Activated CD4-positive, alpha-beta memory T cell treated with anti-CD3 and anti-CD28 coated beads, Interleukin-2, amount 10 ng/mL, durations not matched to agents 7 days and 5 days (primary cell): ENCODE measurements around the gene RUBCN. TPM values are rescaled to one million over a fixed set of nuclear protein-coding genes. Genes with fewer than 3 reads are reported as not detected.
"Not testable (repeated sequence)": the region's sequence is repeated elsewhere in the genome, so short reads cannot be mapped to it uniquely, and the experiment has no call there.

ENCODE experiments used
- CTCF ChIA-PET: fragments of 350-600 bp; sonication (Branson Sonifier 250); formaldehyde crosslinking; loops from one replicate; lab custom pipeline; 2021; ENCODE audit warnings: antibody characterized with exemption, inconsistent platforms; lab: Charles Lee
- POLR2A ChIA-PET: fragments of 350-600 bp; sonication (Branson Sonifier 250); formaldehyde crosslinking; loops from one replicate; lab custom pipeline; 2021; ENCODE audit warnings: antibody characterized with exemption; lab: Charles Lee
- DNase-seq: peaks from one replicate; pipeline ENCODE4 v3.0.0-alpha.2; 2020
- H3K27ac Mint-ChIP-seq: one replicate; pipeline ENCODE4 v1.8.0; 2021; ENCODE audit warnings: mild to moderate bottlenecking, mixed read lengths
- H3K27me3 Mint-ChIP-seq: one replicate; pipeline ENCODE4 v1.8.0; 2021; ENCODE audit warnings: mixed read lengths
- H3K36me3 Mint-ChIP-seq: one replicate; pipeline ENCODE4 v1.8.0; 2021; ENCODE audit warnings: low read depth, mixed read lengths
- H3K4me1 Mint-ChIP-seq: one replicate; pipeline ENCODE4 v1.8.0; 2021; ENCODE audit warnings: mixed read lengths
- H3K4me3 Mint-ChIP-seq: one replicate; pipeline ENCODE4 v1.8.0; 2021; ENCODE audit warnings: mild to moderate bottlenecking, mixed read lengths
- H3K9me3 Mint-ChIP-seq: one replicate; pipeline ENCODE4 v1.8.0; 2021; ENCODE audit warnings: mixed read lengths
- total RNA-seq, 2 experiments: library from RNA; stranded (reverse); gene quantifications; one replicate each; pipeline ENCODE4 v1.2.3, GENCODE V29; 2021

RUBCN gene
- total RNA-seq, 2 experiments from 2014 or later: 46.8 to 47.4 TPM

GRCh38 chr3:197662352-197662751, 74.4 kb downstream of the RUBCN start:
- H3K27me3 Mint-ChIP-seq, H3K4me1 Mint-ChIP-seq, CTCF ChIA-PET, POLR2A ChIA-PET, H3K9me3 Mint-ChIP-seq, H3K27ac Mint-ChIP-seq, DNase-seq, H3K4me3 Mint-ChIP-seq, H3K36me3 Mint-ChIP-seq: not testable (repeated sequence)

GRCh38 chr3:197661874-197662273, 74.8 kb downstream of the RUBCN start:
- H3K4me3 Mint-ChIP-seq, H3K4me1 Mint-ChIP-seq, H3K9me3 Mint-ChIP-seq, H3K27me3 Mint-ChIP-seq, CTCF ChIA-PET, H3K27ac Mint-ChIP-seq, DNase-seq, POLR2A ChIA-PET, H3K36me3 Mint-ChIP-seq: not testable (repeated sequence)

GRCh38 chr3:197661234-197661834, 75.4 kb downstream of the RUBCN start:
- POLR2A ChIA-PET, H3K4me3 Mint-ChIP-seq, CTCF ChIA-PET: not testable (repeated sequence)

GRCh38 chr3:197659701-197660100, 77.0 kb downstream of the RUBCN start:
- H3K27ac Mint-ChIP-seq, H3K36me3 Mint-ChIP-seq, POLR2A ChIA-PET, CTCF ChIA-PET, DNase-seq, H3K27me3 Mint-ChIP-seq, H3K9me3 Mint-ChIP-seq, H3K4me3 Mint-ChIP-seq: not testable (repeated sequence)
- peaks cover 12% of the 10 kb centered on the region for H3K4me1 Mint-ChIP-seq

More at GRCh38 chr3:197661234-197661834, 75.4 kb downstream of the RUBCN start:
- DNase-seq, H3K36me3 Mint-ChIP-seq, H3K9me3 Mint-ChIP-seq, H3K4me1 Mint-ChIP-seq, H3K27me3 Mint-ChIP-seq, H3K27ac Mint-ChIP-seq: not testable (repeated sequence)

GRCh38 chr3:197659144-197659543, 77.6 kb downstream of the RUBCN start:
- H3K27me3 Mint-ChIP-seq, H3K4me3 Mint-ChIP-seq, H3K27ac Mint-ChIP-seq, H3K9me3 Mint-ChIP-seq, H3K36me3 Mint-ChIP-seq, CTCF ChIA-PET, DNase-seq, POLR2A ChIA-PET: not testable (repeated sequence)
- H3K4me1 Mint-ChIP-seq: peaks cover 11% of the 10 kb centered on the region

GRCh38 chr3:197658706-197659105, 78.0 kb downstream of the RUBCN start:
- DNase-seq, CTCF ChIA-PET, POLR2A ChIA-PET, H3K27me3 Mint-ChIP-seq, H3K4me3 Mint-ChIP-seq, H3K27ac Mint-ChIP-seq, H3K36me3 Mint-ChIP-seq, H3K9me3 Mint-ChIP-seq: not testable (repeated sequence)
- peaks cover 11% of the 10 kb centered on the region for H3K4me1 Mint-ChIP-seq

- H3K27me3 Mint-ChIP-seq, POLR2A ChIA-PET, CTCF ChIA-PET, H3K27ac Mint-ChIP-seq, H3K9me3 Mint-ChIP-seq, H3K4me3 Mint-ChIP-seq, DNase-seq, H3K36me3 Mint-ChIP-seq: not testable (repeated sequence)
- peaks cover 11% of the 10 kb centered on the region for H3K4me1 Mint-ChIP-seq
Observed at GRCh38 chr3:197657541-197658292, 79.0 kb downstream of the RUBCN start.

GRCh38 chr3:197656960-197657359, 79.7 kb downstream of the RUBCN start:
- not testable (repeated sequence) for H3K27ac Mint-ChIP-seq, H3K36me3 Mint-ChIP-seq

GRCh38 chr3:197656129-197656528, 80.6 kb downstream of the RUBCN start:
- POLR2A ChIA-PET, H3K36me3 Mint-ChIP-seq, H3K27me3 Mint-ChIP-seq, CTCF ChIA-PET, H3K9me3 Mint-ChIP-seq, DNase-seq: not testable (repeated sequence)
- H3K4me1 Mint-ChIP-seq: peaks cover 18% of the 10 kb centered on the region
- H3K4me3 Mint-ChIP-seq: peak overlapping the region; percentile 70
- peak overlapping the region; percentile 80 for H3K27ac Mint-ChIP-seq

More at GRCh38 chr3:197656960-197657359, 79.7 kb downstream of the RUBCN start:
- H3K9me3 Mint-ChIP-seq, CTCF ChIA-PET, DNase-seq, H3K27me3 Mint-ChIP-seq, POLR2A ChIA-PET: not testable (repeated sequence)
- peak overlapping the region; percentile 7 for H3K4me3 Mint-ChIP-seq
- peaks cover 11% of the 10 kb centered on the region for H3K4me1 Mint-ChIP-seq

GRCh38 chr3:197654998-197655330, 81.7 kb downstream of the RUBCN start:
- H3K36me3 Mint-ChIP-seq, H3K27me3 Mint-ChIP-seq, H3K27ac Mint-ChIP-seq, POLR2A ChIA-PET, H3K9me3 Mint-ChIP-seq, DNase-seq, CTCF ChIA-PET, H3K4me3 Mint-ChIP-seq: not testable (repeated sequence)
- peaks cover 22% of the 10 kb centered on the region for H3K4me1 Mint-ChIP-seq

GRCh38 chr3:197654090-197654997, 82.4 kb downstream of the RUBCN start:
- peak overlapping the region; percentile 41 for H3K4me3 Mint-ChIP-seq
- H3K27ac Mint-ChIP-seq, POLR2A ChIA-PET, H3K27me3 Mint-ChIP-seq, H3K36me3 Mint-ChIP-seq, CTCF ChIA-PET, H3K9me3 Mint-ChIP-seq: not testable (repeated sequence)
- peak; percentile 28 for DNase-seq
- peaks cover 22% of the 10 kb centered on the region for H3K4me1 Mint-ChIP-seq

GRCh38 chr3:197652860-197653259, 83.8 kb downstream of the RUBCN start:
- H3K36me3 Mint-ChIP-seq, CTCF ChIA-PET, H3K27ac Mint-ChIP-seq, H3K9me3 Mint-ChIP-seq, POLR2A ChIA-PET, DNase-seq, H3K4me3 Mint-ChIP-seq, H3K27me3 Mint-ChIP-seq: not testable (repeated sequence)
- peaks cover 22% of the 10 kb centered on the region for H3K4me1 Mint-ChIP-seq

- H3K9me3 Mint-ChIP-seq, POLR2A ChIA-PET, DNase-seq, H3K27ac Mint-ChIP-seq, CTCF ChIA-PET, H3K27me3 Mint-ChIP-seq, H3K4me3 Mint-ChIP-seq: not testable (repeated sequence)
- H3K36me3 Mint-ChIP-seq: peaks cover 13% of the 10 kb centered on the region
- peaks cover 15% of the 10 kb centered on the region for H3K4me1 Mint-ChIP-seq
Observed at GRCh38 chr3:197647649-197648048, 89.1 kb downstream of the RUBCN start.
